Transverse colon (tissue), 4 donors: ENCODE data around the gene S100A7A. TPM values are rescaled to one million over a fixed set of nuclear protein-coding genes. Genes with fewer than 3 reads are reported as not detected.

Source experiments
- DNase-seq: peaks from one replicate; pipeline ENCODE4 v3.0.0-alpha.2; 2019
- H3K27ac ChIP-seq, 4 donors: fragments of 200-600 bp; sonication (generic); 2 replicates each; pipeline ENCODE4 v1.5.1; 2016 to 2018; ENCODE audit warnings: inconsistent platforms in 4 of 4
- H3K27me3 ChIP-seq: fragments of 200-600 bp; sonication (generic); 2 replicates; pipeline ENCODE4 v1.5.1; 2017; ENCODE audit warnings: inconsistent platforms
- H3K36me3 ChIP-seq, 4 donors: fragments of 200-600 bp; sonication (generic); 2 replicates each; pipeline ENCODE4 v1.5.1; 2017 to 2019; ENCODE audit warnings: inconsistent platforms in 4 of 4
- H3K4me1 ChIP-seq, 4 donors: fragments of 200-600 bp; sonication (generic); 2 replicates each; pipeline ENCODE4 v1.5.1; 2017 to 2020; ENCODE audit warnings: inconsistent platforms in 4 of 4
- H3K4me3 ChIP-seq, 4 donors: fragments of 200-600 bp; sonication (generic); 1 replicate in 1 of 4; 2 replicates in 3 of 4; pipeline versions ENCODE4 v1.5.1 to v1.6.1; 2017 to 2019; ENCODE audit warnings: inconsistent platforms in 4 of 4
- H3K9me3 ChIP-seq, 2 donors: fragments of 200-600 bp; sonication (generic); 2 replicates each; pipeline ENCODE4 v1.5.1; 2017 to 2019; ENCODE audit warnings: inconsistent platforms in 2 of 2
- EP300 ChIP-seq: sonication (generic); formaldehyde crosslinking; IDR thresholded peaks from one replicate; pipeline ENCODE4 v1.6.1; 2017; ENCODE audit warnings: antibody characterized with exemption, low read depth
- POLR2A ChIP-seq: fragments of 450-650 bp; IDR thresholded peaks from one replicate; pipeline ENCODE4 v1.6.1; 2016; ENCODE audit warnings: antibody characterized with exemption, mild to moderate bottlenecking, moderate library complexity
- POLR2AphosphoS5 ChIP-seq, 3 donors: sonication (generic); formaldehyde crosslinking; IDR thresholded peaks; one replicate each; pipeline ENCODE4 v1.6.1; 2016; ENCODE audit warnings: antibody characterized with exemption in 3 of 3
- WGBS, 2 donors: methylation state at CpG; one replicate each; pipeline ENCODE4 v1.1.5; 2018; ENCODE audit warnings: low coverage in 1 of 2; 5-methylcytosine and 5-hydroxymethylcytosine counted together
- in situ Hi-C, 4 donors: fragments of 200-750 bp; cut with MboI; loops; one replicate each; pipeline versions ENCODE4 v1.15.0 to v1.15.1; 2017; ENCODE audit warnings: low sequenced_read_pairs in 3 of 4, low pct_ligation_motif_present in 1 of 4, low pct_unique_long_range_greater_than_20kb in 1 of 4
- intact Hi-C: fragments of 100-400 bp; cut with DNase I; formaldehyde crosslinking; loops from one replicate; pipeline ENCODE4 v1.15.1; 2023; ENCODE audit warnings: low total_unique reads
- total RNA-seq, 4 donors: library from RNA; depleted of rRNA; stranded (reverse); fragments of >200 nt; gene quantifications; one replicate each; pipeline ENCODE4 v1.1.0, GENCODE V29; 2016
- TF ChIP-seq, protein P1 (sequence below), 5 experiments: fragments of 200-600 bp in 3 of 5; fragments of 450-650 bp in 2 of 5; sonication (generic) in 3 of 5; IDR thresholded peaks; 1 replicate in 2 of 5; 2 replicates in 3 of 5; pipeline ENCODE4 v1.5.1; 2016 to 2017; ENCODE audit warnings: antibody characterized with exemption in 5 of 5, inconsistent platforms in 3 of 5, mild to moderate bottlenecking in 2 of 5, moderate library complexity in 1 of 5

Gene S100A7A
- total RNA-seq, 4 donors from 2014 or later: not detected

DNA sequence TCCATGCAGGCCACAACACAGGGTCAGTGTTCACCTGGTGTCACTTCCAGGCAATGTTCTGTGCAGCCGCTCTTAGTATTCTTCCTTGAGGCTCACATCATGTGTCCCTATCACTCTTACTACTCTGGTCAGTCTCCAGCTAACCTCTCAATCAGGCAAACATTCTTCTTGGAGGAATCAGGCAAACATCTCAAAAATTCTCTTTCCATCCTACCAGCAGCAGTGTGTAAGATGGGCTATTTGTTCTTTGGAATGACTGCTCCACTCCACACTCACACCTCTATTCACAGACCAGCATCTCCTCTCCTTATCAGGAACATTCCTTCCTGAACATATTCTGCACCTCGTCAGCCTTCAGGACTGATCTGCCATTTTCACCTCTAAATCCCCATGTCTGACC, 4.0 kb downstream of the S100A7A start:
- TF ChIP-seq, protein P1, sequence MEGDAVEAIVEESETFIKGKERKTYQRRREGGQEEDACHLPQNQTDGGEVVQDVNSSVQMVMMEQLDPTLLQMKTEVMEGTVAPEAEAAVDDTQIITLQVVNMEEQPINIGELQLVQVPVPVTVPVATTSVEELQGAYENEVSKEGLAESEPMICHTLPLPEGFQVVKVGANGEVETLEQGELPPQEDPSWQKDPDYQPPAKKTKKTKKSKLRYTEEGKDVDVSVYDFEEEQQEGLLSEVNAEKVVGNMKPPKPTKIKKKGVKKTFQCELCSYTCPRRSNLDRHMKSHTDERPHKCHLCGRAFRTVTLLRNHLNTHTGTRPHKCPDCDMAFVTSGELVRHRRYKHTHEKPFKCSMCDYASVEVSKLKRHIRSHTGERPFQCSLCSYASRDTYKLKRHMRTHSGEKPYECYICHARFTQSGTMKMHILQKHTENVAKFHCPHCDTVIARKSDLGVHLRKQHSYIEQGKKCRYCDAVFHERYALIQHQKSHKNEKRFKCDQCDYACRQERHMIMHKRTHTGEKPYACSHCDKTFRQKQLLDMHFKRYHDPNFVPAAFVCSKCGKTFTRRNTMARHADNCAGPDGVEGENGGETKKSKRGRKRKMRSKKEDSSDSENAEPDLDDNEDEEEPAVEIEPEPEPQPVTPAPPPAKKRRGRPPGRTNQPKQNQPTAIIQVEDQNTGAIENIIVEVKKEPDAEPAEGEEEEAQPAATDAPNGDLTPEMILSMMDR (IDR thresholded peaks at IDR 0.05): no peak
- no peak for TF ChIP-seq EP300
- no peak for TF ChIP-seq POLR2A
- TF ChIP-seq POLR2AphosphoS5 (IDR thresholded peaks at IDR 0.05): no peak
- H3K4me3 ChIP-seq: no peak overlapping the region
- intact Hi-C loops (no loop called here), in situ Hi-C loops (no loop called here)
- DNase-seq: no peak
- H3K9me3 ChIP-seq: no peaks in the 10 kb centered on the region
- H3K36me3 ChIP-seq: no peaks in the 10 kb centered on the region
- H3K4me1 ChIP-seq: no peaks in the 10 kb centered on the region
- peaks cover 7% of the 10 kb centered on the region for H3K27me3 ChIP-seq
- H3K27ac ChIP-seq: no peak overlapping the region
- WGBS, 2 donors: 75 to 77% methylated on average over 2 of the region's 2 CpGs

DNA sequence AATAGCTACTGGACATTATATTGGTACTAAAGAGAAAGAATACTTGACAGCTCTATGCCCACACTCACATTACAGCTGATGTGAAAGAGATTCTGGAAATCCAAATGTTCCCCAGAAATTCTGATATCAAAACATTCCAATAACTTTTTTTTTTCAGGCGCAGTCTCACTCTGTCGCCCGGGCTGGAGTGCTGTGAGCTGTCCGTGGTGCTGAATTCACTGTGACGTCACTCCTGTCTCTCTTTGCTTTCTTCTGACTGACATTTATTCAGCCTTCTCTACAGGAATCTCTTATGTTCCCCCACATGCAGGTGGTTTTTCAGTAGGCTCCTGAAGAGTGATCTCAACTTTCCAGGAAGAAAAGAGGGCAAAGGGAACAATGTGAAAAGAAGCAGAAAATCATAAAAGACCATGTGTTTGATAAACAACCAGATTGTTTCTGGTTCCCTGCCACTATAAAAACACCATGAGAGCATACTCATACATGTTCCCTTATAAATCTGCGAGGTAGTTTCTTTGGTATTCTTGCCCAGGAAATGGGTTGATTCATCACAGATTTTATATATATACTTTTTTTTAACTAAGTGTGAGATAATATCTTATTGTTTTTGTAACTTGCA, 6.2 kb downstream of the S100A7A start:
- H3K9me3 ChIP-seq: no peaks in the 10 kb centered on the region
- no peaks in the 10 kb centered on the region for H3K36me3 ChIP-seq
- H3K27me3 ChIP-seq: peaks cover 12% of the 10 kb centered on the region
- in situ Hi-C loops: no loop called here
- TF ChIP-seq POLR2AphosphoS5 (IDR thresholded peaks at IDR 0.05): no peak
- TF ChIP-seq POLR2A: no peak
- TF ChIP-seq EP300: no peak
- TF ChIP-seq, protein P1 (IDR thresholded peaks at IDR 0.05): no peak
- no peak overlapping the region for H3K27ac ChIP-seq
- H3K4me1 ChIP-seq: no peaks in the 10 kb centered on the region
- peak; percentile 66 for DNase-seq
- H3K4me3 ChIP-seq: no peak overlapping the region
- WGBS, 2 donors: 6 to 8% methylated on average over 4 to 6 of the region's 6 CpGs
- intact Hi-C loops: no loop called here

DNA sequence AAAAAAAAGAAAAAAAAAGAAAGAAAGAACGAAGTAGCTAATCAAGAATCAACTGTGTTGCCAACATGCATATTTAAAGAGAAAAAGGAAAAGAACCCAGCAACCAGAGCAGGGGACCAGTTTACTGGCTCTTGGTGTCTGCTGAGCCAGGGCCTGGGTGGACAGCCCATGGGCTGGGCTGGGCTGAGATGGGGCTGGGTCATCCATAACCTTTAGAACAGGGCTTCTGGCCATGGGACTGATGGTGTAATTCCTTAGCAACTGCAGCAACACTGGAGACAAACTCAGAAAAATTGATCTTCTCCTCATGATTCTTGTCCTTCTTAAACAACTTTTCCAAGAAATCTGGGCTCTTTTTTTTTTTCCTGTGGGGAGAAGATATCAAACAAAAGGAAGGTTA, 10.5 kb downstream of the S100A7A start:
- DNase-seq: no peak
- H3K4me1 ChIP-seq: no peaks in the 10 kb centered on the region
- H3K9me3 ChIP-seq: no peaks in the 10 kb centered on the region
- H3K36me3 ChIP-seq: no peaks in the 10 kb centered on the region
- in situ Hi-C loops: no loop called here
- no peak overlapping the region for H3K4me3 ChIP-seq
- WGBS, 2 donors: 29 to 43% methylated on average over 1 of the region's 1 CpG
- peaks cover 12% of the 10 kb centered on the region for H3K27me3 ChIP-seq
- intact Hi-C loops: no loop called here
- no peak overlapping the region for H3K27ac ChIP-seq
- no peak for TF ChIP-seq POLR2A
- TF ChIP-seq EP300: no peak
- no peak for TF ChIP-seq POLR2AphosphoS5 (IDR thresholded peaks at IDR 0.05)
- TF ChIP-seq, protein P1 (IDR thresholded peaks at IDR 0.05): no peak

DNA sequence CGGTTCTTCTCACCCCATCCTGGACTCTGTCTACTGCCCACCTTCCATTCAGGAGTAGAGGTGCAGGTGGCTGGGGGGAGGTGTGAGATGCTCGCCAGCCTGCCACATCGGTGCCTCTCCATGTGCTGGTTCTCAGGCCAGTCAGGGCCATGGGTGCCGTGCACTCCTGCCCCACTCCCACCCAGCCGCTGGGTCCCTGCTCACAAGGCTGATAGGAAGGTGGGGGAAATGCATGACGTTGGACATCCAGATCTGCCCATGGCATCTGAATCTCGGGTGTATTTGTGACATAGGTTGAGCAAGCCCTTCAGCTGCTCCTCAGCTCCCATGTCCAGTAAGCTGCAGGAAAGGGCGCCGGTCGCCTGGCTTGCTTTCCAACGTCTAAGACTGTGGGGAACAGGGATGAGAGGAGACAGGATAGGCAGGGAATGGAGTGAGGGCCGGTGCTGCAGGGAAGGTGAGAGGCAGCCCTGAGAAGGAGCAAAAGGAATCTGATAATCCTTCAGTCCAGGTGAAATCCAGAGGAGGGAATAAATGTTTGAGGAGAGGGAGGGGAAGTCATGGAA, 11.8 kb downstream of the S100A7A start:
- H3K27me3 ChIP-seq: peaks cover 12% of the 10 kb centered on the region
- in situ Hi-C loops (no loop called here), intact Hi-C loops (no loop called here)
- no peak for DNase-seq
- 77 to 87% methylated on average over 3 to 12 of the region's 12 CpGs for WGBS, 2 donors
- TF ChIP-seq POLR2A: no peak
- no peak for TF ChIP-seq POLR2AphosphoS5 (IDR thresholded peaks at IDR 0.05)
- TF ChIP-seq, protein P1 (IDR thresholded peaks at IDR 0.05): no peak
- TF ChIP-seq EP300: no peak
- H3K27ac ChIP-seq: no peak overlapping the region
- no peak overlapping the region for H3K4me3 ChIP-seq
- H3K9me3 ChIP-seq: no peaks in the 10 kb centered on the region
- H3K36me3 ChIP-seq: no peaks in the 10 kb centered on the region
- H3K4me1 ChIP-seq: no peaks in the 10 kb centered on the region
